NK-92 treated with Interleukin-12 subunit alpha and Interleukin-12 subunit beta, amount 100 ng/mL, for 24 hours (cell line): ENCODE results near the gene ENPP3.
A peak's percentile ranks its signal among the peaks of the same experiment; 100 is the strongest.

Source experiments
- DNase-seq: peaks from one replicate; lab custom pipeline; 2025; lab: John Stamatoyannopoulos, UW

The ENPP3 gene

GRCh38 chr6:131642987-131643611 is 6.0 kb downstream of the ENPP3 start:
- no peak for DNase-seq

- DNase-seq: no peak
Measured at GRCh38 chr6:131643855-131644460, 6.9 kb downstream of the ENPP3 start.

GRCh38 chr6:131644921-131645320 is 7.8 kb downstream of the ENPP3 start:
- DNase-seq: no peak

GRCh38 chr6:131645846-131646245 is 8.7 kb downstream of the ENPP3 start:
- no peak for DNase-seq

GRCh38 chr6:131646249-131646670 is 9.2 kb downstream of the ENPP3 start:
- no peak for DNase-seq

- DNase-seq: no peak
Measured at GRCh38 chr6:131651782-131652181, 14.7 kb downstream of the ENPP3 start.

- DNase-seq: no peak
Measured at GRCh38 chr6:131652472-131652871, 15.4 kb downstream of the ENPP3 start.

- DNase-seq: no peak
Measured at GRCh38 chr6:131654326-131654725, 17.2 kb downstream of the ENPP3 start.

- DNase-seq: no peak
Measured at GRCh38 chr6:131655387-131655786, 18.3 kb downstream of the ENPP3 start.

GRCh38 chr6:131655951-131656350 is 18.8 kb downstream of the ENPP3 start:
- no peak for DNase-seq

- DNase-seq: no peak
Measured at GRCh38 chr6:131656667-131657066, 19.6 kb downstream of the ENPP3 start.

- no peak for DNase-seq
Measured at GRCh38 chr6:131657222-131657621, 20.1 kb downstream of the ENPP3 start.

GRCh38 chr6:131657630-131658111 is 20.6 kb downstream of the ENPP3 start:
- no peak for DNase-seq

- no peak for DNase-seq
Measured at GRCh38 chr6:131658287-131658686, 21.2 kb downstream of the ENPP3 start.

- peak; percentile 4 for DNase-seq
Measured at GRCh38 chr6:131660195-131660594, 23.1 kb downstream of the ENPP3 start.

GRCh38 chr6:131663578-131664165 is 26.6 kb downstream of the ENPP3 start:
- DNase-seq: no peak

GRCh38 chr6:131669891-131670290 is 32.8 kb downstream of the ENPP3 start:
- no peak for DNase-seq

GRCh38 chr6:131673184-131673583 is 36.1 kb downstream of the ENPP3 start:
- DNase-seq: no peak

GRCh38 chr6:131678442-131678841 is 41.3 kb downstream of the ENPP3 start:
- DNase-seq: no peak

GRCh38 chr6:131680868-131681267 is 43.8 kb downstream of the ENPP3 start:
- DNase-seq: no peak

- DNase-seq: no peak
Measured at GRCh38 chr6:131681585-131681984, 44.5 kb downstream of the ENPP3 start.

- DNase-seq: no peak
Measured at GRCh38 chr6:131682442-131682841, 45.3 kb downstream of the ENPP3 start.

- DNase-seq: no peak
Measured at GRCh38 chr6:131683479-131683878, 46.4 kb downstream of the ENPP3 start.
